ENCODE measurements around the gene AIFM2. TPM values are rescaled to one million over a fixed set of nuclear protein-coding genes. Genes with fewer than 3 reads are reported as not detected.
"Not testable (repeated sequence)": the region's sequence is repeated elsewhere in the genome, so short reads cannot be mapped to it uniquely, and the experiment has no call there.

Gene AIFM2
- total and polyA plus RNA-seq, 4 donors = 12.1 to 15.5 (median 13.8) TPM

DNA sequence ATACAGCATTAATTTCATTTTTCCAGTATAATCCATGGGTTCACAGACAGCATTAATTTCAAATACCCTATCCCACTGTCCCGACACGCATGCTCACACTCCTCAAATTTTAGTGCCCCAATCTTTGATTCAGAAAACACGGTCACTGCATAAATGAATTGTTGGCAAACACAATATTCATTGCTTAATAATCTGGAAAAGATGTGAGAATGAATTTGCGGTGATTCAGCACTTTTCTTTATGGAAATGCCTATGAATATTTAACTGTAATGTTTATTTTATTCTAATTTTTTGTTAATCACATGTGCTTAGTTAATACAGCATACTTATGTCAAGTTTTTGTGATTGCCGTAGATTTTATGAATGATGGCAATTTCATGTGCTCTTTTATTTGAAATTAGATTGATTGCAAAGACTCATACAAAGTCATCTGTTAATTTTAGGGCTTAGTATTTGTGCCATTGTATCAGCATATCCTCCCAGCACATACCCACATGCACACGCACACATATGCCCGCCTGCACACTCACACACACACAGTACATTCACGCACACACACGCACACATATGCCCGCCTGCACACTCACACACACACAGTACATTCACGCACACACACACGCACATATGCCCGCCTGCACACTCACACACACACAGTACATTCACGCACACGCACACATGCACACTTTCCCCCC, 44.9 kb downstream of the AIFM2 start:
- Histone ChIP-seq H3K27me3 (ENCODE audit: control insufficient read depth in 1 of 2, insufficient read depth in 2 of 2, low read length in 1 of 2) (no peaks in the 10 kb centered on the region), H3K4me3 (ENCODE audit: low read length in 2 of 2) (no peak overlapping the region), H3K36me3 (ENCODE audit: control insufficient read depth in 1 of 2, insufficient read depth in 2 of 2, low read length in 1 of 2) (no peaks in the 10 kb centered on the region), H3K4me1 (ENCODE audit: control insufficient read depth in 1 of 2, insufficient read depth in 2 of 2, low read length in 2 of 2) (no peaks in the 10 kb centered on the region), H3K27ac (ENCODE audit: low read depth in 1 of 2, low read length in 2 of 2) (no peak overlapping the region), H3K9me3 (ENCODE audit: control insufficient read depth, low read length) (no peaks in the 10 kb centered on the region)
- no peak for DNase-seq
- intact Hi-C loops (cut with DNase I) = no loop called here
- ATAC-seq (ENCODE audit: low FRiP score) = no peak
- WGBS, 2 donors = 91% methylated on average over 15 of the region's 15 CpGs

DNA sequence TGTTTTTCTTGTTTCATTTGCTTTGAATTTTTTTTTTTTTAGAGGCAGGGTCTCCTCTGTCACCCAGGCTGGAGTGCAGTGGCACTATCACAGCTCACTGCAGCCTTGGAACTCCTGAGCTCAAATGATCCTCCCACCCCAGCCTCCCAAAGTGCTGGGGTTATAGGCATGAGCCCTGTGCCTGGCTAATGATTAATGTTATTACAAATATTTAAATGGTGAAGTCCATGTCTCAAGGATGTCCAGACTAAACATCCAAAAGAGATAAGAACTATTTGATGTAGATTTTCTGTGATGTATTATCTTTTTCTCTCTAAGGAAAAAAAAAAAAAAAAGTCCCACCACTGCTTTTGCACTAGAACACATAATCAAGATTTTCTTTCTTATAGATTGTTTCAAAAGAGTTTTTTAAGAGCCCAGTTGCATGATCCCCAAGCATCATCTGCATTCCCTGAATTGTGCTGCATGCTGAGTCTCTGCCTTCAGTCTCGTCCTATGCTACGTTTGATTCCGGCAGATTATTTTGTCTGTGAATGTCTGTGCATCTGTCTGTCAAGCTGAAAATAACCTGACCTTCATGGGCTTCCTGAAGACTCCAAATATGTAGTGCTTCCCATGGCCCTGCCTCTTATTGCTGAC, 46.5 kb downstream of the AIFM2 start:
- no peaks in the 10 kb centered on the region for H3K4me1 ChIP-seq (ENCODE audit: control insufficient read depth in 1 of 2, insufficient read depth in 2 of 2, low read length in 2 of 2)
- H3K27me3 ChIP-seq (ENCODE audit: control insufficient read depth in 1 of 2, insufficient read depth in 2 of 2, low read length in 1 of 2) = no peaks in the 10 kb centered on the region
- no peaks in the 10 kb centered on the region for H3K9me3 ChIP-seq (ENCODE audit: control insufficient read depth, low read length)
- H3K36me3 ChIP-seq (ENCODE audit: control insufficient read depth in 1 of 2, insufficient read depth in 2 of 2, low read length in 1 of 2) = no peaks in the 10 kb centered on the region
- DNase-seq = no peak
- intact Hi-C loops (cut with DNase I) = no loop called here
- 84 to 85% methylated on average over 3 of the region's 3 CpGs for WGBS, 2 donors
- no peak overlapping the region for H3K27ac ChIP-seq (ENCODE audit: low read depth in 1 of 2, low read length in 2 of 2)
- no peak for ATAC-seq (ENCODE audit: low FRiP score)
- no peak overlapping the region for H3K4me3 ChIP-seq (ENCODE audit: low read length in 2 of 2)

DNA sequence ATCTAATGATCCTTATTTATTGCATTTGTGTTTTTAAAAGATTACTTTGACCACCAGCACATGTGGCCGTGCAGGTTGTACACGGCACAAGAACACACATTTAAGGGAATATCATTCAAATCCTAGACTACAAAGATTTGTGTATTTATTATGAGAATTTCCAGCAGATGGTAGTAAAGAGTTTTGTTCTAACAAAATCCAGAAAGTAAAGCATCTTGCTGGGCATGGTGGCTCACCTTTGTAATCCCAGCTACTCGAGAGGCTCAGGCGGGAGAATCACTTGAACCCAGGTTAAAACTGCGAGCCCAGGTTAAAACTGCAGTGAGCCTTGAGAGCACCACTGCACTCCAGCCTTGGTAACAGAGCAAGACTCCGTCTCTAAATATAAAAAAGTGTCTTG, 48.4 kb downstream of the AIFM2 start:
- ATAC-seq (ENCODE audit: low FRiP score) (no peak), DNase-seq (no peak)
- Histone ChIP-seq H3K9me3 (ENCODE audit: control insufficient read depth, low read length) (no peaks in the 10 kb centered on the region), H3K36me3 (ENCODE audit: control insufficient read depth in 1 of 2, insufficient read depth in 2 of 2, low read length in 1 of 2) (no peaks in the 10 kb centered on the region), H3K4me3 (ENCODE audit: low read length in 2 of 2) (no peak overlapping the region), H3K4me1 (ENCODE audit: control insufficient read depth in 1 of 2, insufficient read depth in 2 of 2, low read length in 2 of 2) (no peaks in the 10 kb centered on the region), H3K27me3 (ENCODE audit: control insufficient read depth in 1 of 2, insufficient read depth in 2 of 2, low read length in 1 of 2) (no peaks in the 10 kb centered on the region), H3K27ac (ENCODE audit: low read depth in 1 of 2, low read length in 2 of 2) (no peak overlapping the region)
- intact Hi-C loops (cut with DNase I) = no loop called here
- 90 to 92% methylated on average over 6 of the region's 6 CpGs for WGBS, 2 donors

DNA sequence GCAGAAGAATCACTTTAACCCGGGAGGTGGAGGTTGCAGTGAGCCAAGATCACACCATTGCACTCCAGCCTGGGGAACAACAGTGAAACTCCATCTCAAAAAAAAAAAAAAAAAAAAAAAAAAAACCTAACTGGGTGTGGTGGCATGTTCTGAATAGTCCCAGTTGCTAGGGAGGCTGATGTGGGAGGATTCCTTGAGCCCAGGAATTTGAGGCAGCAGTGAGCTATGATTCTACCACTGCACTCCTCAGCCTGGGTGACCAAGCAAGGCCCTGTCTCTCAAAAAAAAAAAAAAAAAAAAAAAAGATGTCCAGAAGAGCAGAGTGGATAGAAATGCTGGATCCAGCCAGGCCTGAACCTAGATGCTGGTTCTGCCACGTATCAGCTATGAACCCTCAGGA, 51.8 kb downstream of the AIFM2 start:
- H3K4me3 ChIP-seq (ENCODE audit: low read length in 2 of 2); DNase-seq; H3K27ac ChIP-seq (ENCODE audit: low read depth in 1 of 2, low read length in 2 of 2); H3K36me3 ChIP-seq (ENCODE audit: control insufficient read depth in 1 of 2, insufficient read depth in 2 of 2, low read length in 1 of 2); H3K9me3 ChIP-seq (ENCODE audit: control insufficient read depth, low read length); ATAC-seq (ENCODE audit: low FRiP score); intact Hi-C loops (cut with DNase I); H3K27me3 ChIP-seq (ENCODE audit: control insufficient read depth in 1 of 2, insufficient read depth in 2 of 2, low read length in 1 of 2); H3K4me1 ChIP-seq (ENCODE audit: control insufficient read depth in 1 of 2, insufficient read depth in 2 of 2, low read length in 2 of 2): not testable (repeated sequence)
- 96 to 97% methylated on average over 2 of the region's 2 CpGs for WGBS, 2 donors

DNA sequence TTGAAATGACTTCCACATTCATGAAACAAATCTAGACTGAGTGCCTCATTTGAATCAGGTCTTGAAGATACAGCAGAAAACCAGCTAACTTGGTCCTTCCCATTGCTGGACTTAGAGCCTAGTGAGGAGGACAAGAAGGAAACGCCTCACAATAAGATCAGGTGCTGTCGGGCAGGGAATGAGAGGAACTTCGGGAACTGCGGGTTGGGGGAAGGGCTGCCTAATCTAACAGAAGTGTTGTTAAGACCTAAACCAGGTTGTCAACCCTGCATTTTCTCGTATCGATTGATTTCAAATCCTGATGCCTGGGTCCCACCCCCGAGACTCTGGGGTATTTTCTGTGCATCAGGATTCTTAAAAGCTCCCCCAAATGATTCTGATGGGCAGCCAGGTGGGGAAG, 53.7 kb downstream of the AIFM2 start:
- Histone ChIP-seq H3K27me3 (ENCODE audit: control insufficient read depth in 1 of 2, insufficient read depth in 2 of 2, low read length in 1 of 2) (no peaks in the 10 kb centered on the region), H3K27ac (ENCODE audit: low read depth in 1 of 2, low read length in 2 of 2) (no peak overlapping the region), H3K4me3 (ENCODE audit: low read length in 2 of 2) (no peak overlapping the region), H3K9me3 (ENCODE audit: control insufficient read depth, low read length) (no peaks in the 10 kb centered on the region), H3K36me3 (ENCODE audit: control insufficient read depth in 1 of 2, insufficient read depth in 2 of 2, low read length in 1 of 2) (no peaks in the 10 kb centered on the region), H3K4me1 (ENCODE audit: control insufficient read depth in 1 of 2, insufficient read depth in 2 of 2, low read length in 2 of 2) (no peaks in the 10 kb centered on the region)
- 94% methylated on average over 7 of the region's 7 CpGs for WGBS, 2 donors
- DNase-seq = no peak
- ATAC-seq (ENCODE audit: low FRiP score) = no peak
- intact Hi-C loops (cut with DNase I) = no loop called here

DNA sequence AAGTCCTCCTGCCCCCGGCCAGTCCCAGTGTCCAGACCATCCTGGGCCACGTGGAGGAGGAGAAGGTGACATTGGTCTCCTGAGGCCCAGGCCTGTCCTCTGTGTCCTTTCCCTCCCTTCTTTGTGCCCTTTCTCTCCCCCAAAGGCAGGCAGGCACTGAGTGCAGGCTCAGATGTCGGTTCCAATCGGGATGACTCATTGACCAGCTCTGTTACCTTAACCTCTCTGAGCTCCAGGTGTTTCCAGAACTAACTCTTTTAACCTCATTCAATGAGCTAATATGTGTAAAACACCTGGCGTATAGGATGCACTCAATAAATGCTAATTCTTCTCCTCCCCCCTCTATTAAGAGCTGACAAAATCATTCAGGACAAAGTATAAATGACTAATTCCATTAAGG, 54.3 kb downstream of the AIFM2 start:
- Histone ChIP-seq H3K27ac (ENCODE audit: low read depth in 1 of 2, low read length in 2 of 2) (no peak overlapping the region), H3K36me3 (ENCODE audit: control insufficient read depth in 1 of 2, insufficient read depth in 2 of 2, low read length in 1 of 2) (no peaks in the 10 kb centered on the region), H3K4me3 (ENCODE audit: low read length in 2 of 2) (no peak overlapping the region), H3K27me3 (ENCODE audit: control insufficient read depth in 1 of 2, insufficient read depth in 2 of 2, low read length in 1 of 2) (no peaks in the 10 kb centered on the region), H3K4me1 (ENCODE audit: control insufficient read depth in 1 of 2, insufficient read depth in 2 of 2, low read length in 2 of 2) (no peaks in the 10 kb centered on the region), H3K9me3 (ENCODE audit: control insufficient read depth, low read length) (no peaks in the 10 kb centered on the region)
- WGBS, 2 donors = 95 to 96% methylated on average over 5 of the region's 5 CpGs
- no peak for DNase-seq
- ATAC-seq (ENCODE audit: low FRiP score) = no peak
- intact Hi-C loops (cut with DNase I) = no loop called here

DNA sequence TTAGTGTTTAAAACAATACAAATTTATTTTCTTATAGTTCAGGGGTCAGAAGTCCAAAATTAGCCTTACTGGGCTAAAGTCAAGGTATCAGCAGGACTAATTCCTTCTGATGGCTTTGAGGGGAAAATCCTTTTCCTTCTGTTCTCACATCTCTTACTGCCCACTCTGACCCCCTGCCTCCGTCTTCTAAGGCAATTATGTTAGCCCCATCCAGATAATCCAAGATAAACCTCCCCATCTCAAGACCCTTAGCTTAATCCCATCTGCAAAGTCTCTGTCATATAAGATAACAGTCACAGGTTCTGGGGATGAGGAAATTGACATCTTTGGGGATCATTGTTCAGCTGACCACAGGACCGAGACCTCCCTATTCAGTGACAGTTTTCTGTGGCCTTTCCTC, 57.7 kb downstream of the AIFM2 start:
- intact Hi-C loops (cut with DNase I) = no loop called here
- 98% methylated on average over 2 of the region's 2 CpGs for WGBS, 2 donors
- Histone ChIP-seq H3K4me3 (ENCODE audit: low read length in 2 of 2) (no peak overlapping the region), H3K27me3 (ENCODE audit: control insufficient read depth in 1 of 2, insufficient read depth in 2 of 2, low read length in 1 of 2) (no peaks in the 10 kb centered on the region), H3K9me3 (ENCODE audit: control insufficient read depth, low read length) (no peaks in the 10 kb centered on the region), H3K27ac (ENCODE audit: low read depth in 1 of 2, low read length in 2 of 2) (no peak overlapping the region), H3K4me1 (ENCODE audit: control insufficient read depth in 1 of 2, insufficient read depth in 2 of 2, low read length in 2 of 2) (no peaks in the 10 kb centered on the region), H3K36me3 (ENCODE audit: control insufficient read depth in 1 of 2, insufficient read depth in 2 of 2, low read length in 1 of 2) (no peaks in the 10 kb centered on the region)
- no peak for ATAC-seq (ENCODE audit: low FRiP score)
- no peak for DNase-seq

DNA sequence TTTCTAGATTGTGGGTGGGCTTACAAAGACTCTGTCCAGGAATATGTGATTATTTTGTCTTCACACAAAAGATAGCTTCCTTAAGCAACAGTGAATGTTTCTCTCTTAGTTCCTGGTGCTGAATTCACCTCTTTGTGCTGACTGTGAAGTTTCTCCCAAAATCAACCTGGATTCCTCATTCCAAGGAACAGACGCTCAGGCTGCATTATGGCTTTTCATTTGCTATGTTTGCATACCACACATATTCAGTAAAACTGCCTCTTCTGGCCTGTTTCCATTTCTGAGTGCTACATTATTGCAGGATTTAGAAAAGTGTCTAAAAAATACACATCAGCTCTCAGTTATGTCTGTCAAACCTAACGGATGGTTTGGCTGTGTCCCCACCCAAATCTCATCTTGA, 58.5 kb downstream of the AIFM2 start:
- H3K4me1 ChIP-seq (ENCODE audit: control insufficient read depth in 1 of 2, insufficient read depth in 2 of 2, low read length in 2 of 2) = no peaks in the 10 kb centered on the region
- DNase-seq (no peak), ATAC-seq (ENCODE audit: low FRiP score) (no peak)
- H3K4me3 ChIP-seq (ENCODE audit: low read length in 2 of 2) = no peak overlapping the region
- no peaks in the 10 kb centered on the region for H3K36me3 ChIP-seq (ENCODE audit: control insufficient read depth in 1 of 2, insufficient read depth in 2 of 2, low read length in 1 of 2)
- 71 to 73% methylated on average over 2 of the region's 2 CpGs for WGBS, 2 donors
- H3K9me3 ChIP-seq (ENCODE audit: control insufficient read depth, low read length) = no peaks in the 10 kb centered on the region
- intact Hi-C loops (cut with DNase I) = no loop called here
- no peaks in the 10 kb centered on the region for H3K27me3 ChIP-seq (ENCODE audit: control insufficient read depth in 1 of 2, insufficient read depth in 2 of 2, low read length in 1 of 2)
- H3K27ac ChIP-seq (ENCODE audit: low read depth in 1 of 2, low read length in 2 of 2) = no peak overlapping the region

DNA sequence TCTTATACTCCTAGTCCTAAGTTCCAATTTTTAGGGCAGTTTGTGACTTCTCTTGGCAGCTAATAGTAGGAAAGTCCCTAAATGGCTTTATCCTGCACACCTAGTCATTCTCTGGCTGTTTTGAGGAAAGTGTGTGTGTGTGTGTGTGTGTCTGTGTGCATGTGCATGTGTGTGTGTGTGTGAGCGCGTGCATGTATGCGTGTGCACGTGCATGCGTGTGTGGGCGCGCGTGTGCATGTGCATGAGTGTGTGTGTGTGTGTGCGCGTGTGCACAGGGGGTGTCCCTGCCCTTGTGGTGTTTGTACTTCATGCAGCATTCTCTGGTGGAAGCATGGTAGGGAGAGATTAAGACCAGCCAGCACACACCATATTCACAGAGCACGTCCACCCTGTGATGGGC, 61.8 kb downstream of the AIFM2 start:
- Histone ChIP-seq H3K4me1 (ENCODE audit: control insufficient read depth in 1 of 2, insufficient read depth in 2 of 2, low read length in 2 of 2) (no peaks in the 10 kb centered on the region), H3K36me3 (ENCODE audit: control insufficient read depth in 1 of 2, insufficient read depth in 2 of 2, low read length in 1 of 2) (no peaks in the 10 kb centered on the region), H3K27ac (ENCODE audit: low read depth in 1 of 2, low read length in 2 of 2) (no peak overlapping the region), H3K9me3 (ENCODE audit: control insufficient read depth, low read length) (no peaks in the 10 kb centered on the region), H3K4me3 (ENCODE audit: low read length in 2 of 2) (no peak overlapping the region), H3K27me3 (ENCODE audit: control insufficient read depth in 1 of 2, insufficient read depth in 2 of 2, low read length in 1 of 2) (no peaks in the 10 kb centered on the region)
- intact Hi-C loops (cut with DNase I) = no loop called here
- WGBS, 2 donors = 97% methylated on average over 11 of the region's 11 CpGs
- no peak for DNase-seq
- no peak for ATAC-seq (ENCODE audit: low FRiP score)

All from aorta (tissue), 5 donors.